AG20443 (cell line): ENCODE data around the gene PTCD1.
"Not testable (repeated sequence)": the region's sequence is repeated elsewhere in the genome, so short reads cannot be mapped to it uniquely, and the experiment has no call there.

ENCODE experiments used
- DNase-seq: peaks from one replicate; pipeline ENCODE4 v3.0.0; 2012; ENCODE audit warnings: low spot score, mixed read lengths

The PTCD1 gene

GRCh38 chr7:99387239-99387635, 51.4 kb downstream of the PTCD1 start:
- not testable (repeated sequence) for DNase-seq

GRCh38 chr7:99386584-99387238, 51.9 kb downstream of the PTCD1 start:
- DNase-seq: no peak

- no peak for DNase-seq
These were observed 53.0 kb downstream of the PTCD1 start for GRCh38 chr7:99385564-99385963.

- no peak for DNase-seq
These were observed 54.1 kb downstream of the PTCD1 start for GRCh38 chr7:99384523-99384922.

- no peak for DNase-seq
These were observed 54.7 kb downstream of the PTCD1 start for GRCh38 chr7:99383791-99384370.

GRCh38 chr7:99383203-99383602, 55.4 kb downstream of the PTCD1 start:
- DNase-seq: no peak

GRCh38 chr7:99381664-99382075, 56.9 kb downstream of the PTCD1 start:
- DNase-seq: no peak

- DNase-seq: no peak
These were observed 57.6 kb downstream of the PTCD1 start for GRCh38 chr7:99380823-99381663.

GRCh38 chr7:99380032-99380822, 58.4 kb downstream of the PTCD1 start:
- DNase-seq: peak; percentile 43

- not testable (repeated sequence) for DNase-seq
These were observed 58.9 kb downstream of the PTCD1 start for GRCh38 chr7:99379693-99380031.

GRCh38 chr7:99379043-99379577, 59.5 kb downstream of the PTCD1 start:
- peak; percentile 94 for DNase-seq

GRCh38 chr7:99375070-99375807, 63.4 kb downstream of the PTCD1 start:
- peak; percentile 91 for DNase-seq

GRCh38 chr7:99374111-99375064, 64.2 kb downstream of the PTCD1 start, which contains the start of gene ARPC1B:
Gene ARPC1B, plus strand, starts transcription at chr7:99374730. Its CDS starts 10,985 bp downstream, at chr7:99385715.
- DNase-seq: peak; percentile 97

- DNase-seq: no peak
These were observed 65.2 kb downstream of the PTCD1 start for GRCh38 chr7:99373091-99374066.

- no peak for DNase-seq
These were observed 66.1 kb downstream of the PTCD1 start for GRCh38 chr7:99372275-99373090.

GRCh38 chr7:99371376-99371920, 67.2 kb downstream of the PTCD1 start:
- no peak for DNase-seq

- no peak for DNase-seq
These were observed 68.7 kb downstream of the PTCD1 start for GRCh38 chr7:99369767-99370391.
